Neuronal stem cell (in vitro differentiated cells): Measurements from ENCODE around the gene SEBOX.

ENCODE experiments used
- DNase-seq: peaks from one replicate; pipeline ENCODE4 v3.0.0-alpha.2; 2013; ENCODE audit warnings: low spot score
- H2AFZ ChIP-seq: one replicate; pipeline ENCODE4 v1.6.1; 2013; ENCODE audit warnings: mild to moderate bottlenecking, low read length, inconsistent platforms
- H2AK5ac ChIP-seq: 2 replicates; pipeline ENCODE4 v1.6.1; 2013; ENCODE audit warnings: low read depth, mild to moderate bottlenecking, inconsistent platforms, low read length, moderate library complexity, mixed read lengths
- H2BK120ac ChIP-seq: 2 replicates; pipeline ENCODE4 v1.6.1; 2013; ENCODE audit warnings: low read depth, mild to moderate bottlenecking, inconsistent platforms, low read length, moderate library complexity, mixed read lengths
- H2BK12ac ChIP-seq: one replicate; pipeline ENCODE4 v1.6.1; 2013; ENCODE audit warnings: low read length, inconsistent platforms
- H2BK15ac ChIP-seq: 2 replicates; pipeline ENCODE4 v1.6.1; 2013; ENCODE audit warnings: mild to moderate bottlenecking, low read length, inconsistent platforms, mixed read lengths
- H2BK5ac ChIP-seq: one replicate; pipeline ENCODE4 v1.6.1; 2013; ENCODE audit warnings: inconsistent platforms, mild to moderate bottlenecking, low read length, moderate library complexity
- H3K14ac ChIP-seq: one replicate; pipeline ENCODE4 v1.6.1; 2013; ENCODE audit warnings: low read length, inconsistent platforms
- H3K18ac ChIP-seq: 2 replicates; pipeline ENCODE4 v1.6.1; 2013; ENCODE audit warnings: low read length, inconsistent platforms
- H3K23ac ChIP-seq: 2 replicates; pipeline ENCODE4 v1.6.1; 2013; ENCODE audit warnings: low read depth, mild to moderate bottlenecking, mixed read lengths, low read length, inconsistent platforms; ENCODE audit not compliant: poor library complexity
- H3K27ac ChIP-seq: replicated peaks from 3 replicates; pipeline ENCODE4 v1.5.1; 2013; ENCODE audit warnings: low read length, inconsistent platforms
- H3K27me3 ChIP-seq, 3 experiments: 2 replicates each; pipeline ENCODE4 v1.6.1; 2013; ENCODE audit warnings: low read length in 3 of 3, mild to moderate bottlenecking in 2 of 3, inconsistent platforms in 1 of 3, low read depth in 1 of 3, mixed read lengths in 1 of 3, moderate library complexity in 1 of 3; ENCODE audit not compliant: control insufficient read depth in 3 of 3, insufficient read depth in 3 of 3
- H3K36me3 ChIP-seq, 2 donors: replicated peaks in 1 of 2; 2 replicates each; pipeline ENCODE4 v1.6.1; 2013; ENCODE audit warnings: low read length in 2 of 2; ENCODE audit not compliant: control insufficient read depth in 2 of 2, insufficient read depth in 2 of 2
- H3K4ac ChIP-seq: 2 replicates; pipeline ENCODE4 v1.6.1; 2013; ENCODE audit warnings: inconsistent platforms, mild to moderate bottlenecking, low read length, moderate library complexity
- H3K4me1 ChIP-seq, 2 donors: 1 replicate in 1 of 2; 2 replicates in 1 of 2; pipeline ENCODE4 v1.6.1; 2013; ENCODE audit warnings: low read length in 2 of 2, low read depth in 1 of 2; ENCODE audit not compliant: control insufficient read depth in 2 of 2, insufficient read depth in 1 of 2
- H3K4me2 ChIP-seq: one replicate; pipeline ENCODE4 v1.6.1; 2013; ENCODE audit warnings: mild to moderate bottlenecking, low read length, inconsistent platforms; ENCODE audit not compliant: insufficient read depth, poor library complexity, severe bottlenecking
- H3K4me3 ChIP-seq, 2 donors: 2 replicates each; pipeline ENCODE4 v1.5.1; 2013; ENCODE audit warnings: low read length in 2 of 2, mild to moderate bottlenecking in 2 of 2, inconsistent platforms in 1 of 2, moderate library complexity in 1 of 2
- H3K79me1 ChIP-seq: one replicate; pipeline ENCODE4 v1.6.1; 2013; ENCODE audit warnings: low read depth, mild to moderate bottlenecking, inconsistent platforms, low read length, moderate library complexity
- H3K9ac ChIP-seq: one replicate; pipeline ENCODE4 v1.6.1; 2013; ENCODE audit warnings: mild to moderate bottlenecking, low read depth, low read length, inconsistent platforms; ENCODE audit not compliant: poor library complexity
- H3K9me3 ChIP-seq, 2 donors: replicated peaks in 1 of 2; 2 replicates each; pipeline versions ENCODE3 to v1.6.1; 2013; ENCODE audit warnings: low read length in 2 of 2, mild to moderate bottlenecking in 2 of 2, inconsistent platforms in 1 of 2, low read depth in 1 of 2, mixed read lengths in 1 of 2, moderate library complexity in 1 of 2; ENCODE audit not compliant: control insufficient read depth in 2 of 2, insufficient read depth in 1 of 2
- H4K8ac ChIP-seq: one replicate; pipeline ENCODE4 v1.6.1; 2013; ENCODE audit warnings: low read depth, mild to moderate bottlenecking, inconsistent platforms, low read length, moderate library complexity
- H4K91ac ChIP-seq: one replicate; pipeline ENCODE4 v1.6.1; 2013; ENCODE audit warnings: low read length, low read depth, mild to moderate bottlenecking, inconsistent platforms; ENCODE audit not compliant: poor library complexity
- WGBS, 2 donors: extraction: QIAGEN DNeasy Blood & Tissue Kit; methylation state at CpG; one replicate each; pipeline ENCODE4 v1.1.7; 2013; ENCODE audit warnings: missing lambda C conversion rate in 2 of 2, mixed read lengths in 1 of 2; ENCODE audit not compliant: insufficient read length in 2 of 2, insufficient replicate concordance in 1 of 2; ENCODE audit errors: extremely low coverage in 2 of 2; 5-methylcytosine and 5-hydroxymethylcytosine counted together

The SEBOX gene

GRCh38 chr17:28390563-28390962, 25.6 kb upstream of the SEBOX start:
- Histone ChIP-seq H4K8ac (no peak overlapping the region), H2AK5ac (no peak overlapping the region), H2BK15ac (no peak overlapping the region), H3K9ac (no peak overlapping the region), H3K36me3 (peaks cover 11 to 90% of the 10 kb centered on the region in 2 donors), H2BK120ac (no peak overlapping the region), H2AFZ (no peak overlapping the region), H3K23ac (no peak overlapping the region), H2BK5ac (no peak overlapping the region), H3K4me1 (no peaks in the 10 kb centered on the region), H3K14ac (no peak overlapping the region), H3K27ac (no peak overlapping the region), H4K91ac (no peak overlapping the region), H3K4ac (no peak overlapping the region), H3K9me3 (no peaks in the 10 kb centered on the region), H2BK12ac (no peak overlapping the region), H3K27me3 (no peaks in the 10 kb centered on the region), H3K4me2 (no peak overlapping the region), H3K79me1 (no peaks in the 10 kb centered on the region), H3K4me3 (no peak overlapping the region), H3K18ac (no peak overlapping the region)
- DNase-seq: no peak
- whole genome bisulfite sequencing, 2 donors: no CpG with 5 or more reads among the region's 2 CpGs

GRCh38 chr17:28390141-28390540, 25.1 kb upstream of the SEBOX start:
- Histone ChIP-seq H2BK5ac (no peak overlapping the region), H2BK120ac (no peak overlapping the region), H3K9ac (no peak overlapping the region), H3K4me1 (no peaks in the 10 kb centered on the region), H3K27ac (no peak overlapping the region), H2AK5ac (no peak overlapping the region), H3K23ac (no peak overlapping the region), H3K18ac (no peak overlapping the region), H3K36me3 (peaks cover 11 to 90% of the 10 kb centered on the region in 2 donors), H2BK15ac (no peak overlapping the region), H2AFZ (no peak overlapping the region), H2BK12ac (no peak overlapping the region), H3K4me3 (no peak overlapping the region), H3K4ac (no peak overlapping the region), H4K8ac (no peak overlapping the region), H3K27me3 (peaks cover 0 to 4% (median 2%) of the 10 kb centered on the region in 3 experiments), H3K79me1 (no peaks in the 10 kb centered on the region), H4K91ac (no peak overlapping the region), H3K4me2 (no peak overlapping the region), H3K14ac (no peak overlapping the region), H3K9me3 (no peaks in the 10 kb centered on the region)
- WGBS, 2 donors: no CpG with 5 or more reads among the region's 1 CpG
- no peak for DNase-seq

DNA sequence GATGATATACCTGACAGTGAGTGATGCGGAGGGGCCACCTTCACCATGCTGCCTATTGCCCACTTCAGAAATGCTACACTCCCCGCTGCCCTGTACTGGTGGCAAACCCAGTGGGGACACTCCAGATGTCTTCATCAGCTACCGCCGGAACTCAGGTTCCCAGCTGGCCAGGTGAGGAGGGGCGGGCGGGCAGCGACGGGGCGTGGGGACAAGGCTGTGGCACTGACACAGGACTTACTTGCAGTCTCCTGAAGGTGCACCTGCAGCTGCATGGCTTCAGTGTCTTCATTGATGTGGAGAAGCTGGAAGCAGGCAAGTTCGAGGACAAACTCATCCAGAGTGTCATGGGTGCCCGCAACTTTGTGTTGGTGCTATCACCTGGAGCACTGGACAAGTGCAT, 23.1 kb upstream of the SEBOX start:
- Histone ChIP-seq H2BK15ac (no peak overlapping the region), H4K91ac (no peak overlapping the region), H2BK12ac (no peak overlapping the region), H4K8ac (no peak overlapping the region), H3K27me3 (peaks cover 0 to 24% (median 13%) of the 10 kb centered on the region in 3 experiments), H3K4me1 (peaks cover 0 to 7% of the 10 kb centered on the region in 2 donors), H3K4me3 (no peak overlapping the region), H3K23ac (no peak overlapping the region), H3K14ac (no peak overlapping the region), H3K79me1 (no peaks in the 10 kb centered on the region), H2BK120ac (no peak overlapping the region), H3K4me2 (no peak overlapping the region), H3K27ac (no peak overlapping the region), H3K4ac (no peak overlapping the region), H2BK5ac (no peak overlapping the region), H3K18ac (no peak overlapping the region), H3K36me3 (peaks cover 13 to 90% of the 10 kb centered on the region in 2 donors), H2AFZ (no peak overlapping the region), H2AK5ac (no peak overlapping the region), H3K9me3 (peaks cover 0 to 2% of the 10 kb centered on the region in 2 donors), H3K9ac (no peak overlapping the region)
- WGBS, 2 donors: no CpG with 5 or more reads among the region's 11 CpGs
- no peak for DNase-seq

DNA sequence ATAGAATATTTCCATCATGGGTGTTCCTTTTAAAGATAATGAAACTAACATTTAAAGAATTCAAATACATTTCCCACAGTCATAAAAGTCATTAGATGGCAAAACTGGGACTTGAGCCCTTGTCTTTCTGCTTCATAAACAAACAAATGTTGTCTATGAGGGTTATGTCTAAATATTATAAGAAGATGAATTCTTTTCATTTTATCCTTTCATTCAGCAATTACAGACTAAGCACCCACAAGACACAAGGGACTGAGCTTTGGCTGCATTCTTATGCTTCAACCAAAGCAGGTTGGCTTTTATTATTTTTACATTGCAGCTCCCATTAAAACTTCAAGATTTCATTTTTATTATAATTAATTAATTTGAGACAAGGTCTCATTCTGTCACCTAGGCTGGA, 21.4 kb upstream of the SEBOX start:
- Histone ChIP-seq H2AK5ac (no peak overlapping the region), H3K79me1 (no peaks in the 10 kb centered on the region), H3K4me3 (no peak overlapping the region), H2BK120ac (no peak overlapping the region), H2BK12ac (no peak overlapping the region), H3K18ac (no peak overlapping the region), H2AFZ (no peak overlapping the region), H3K9ac (no peak overlapping the region), H3K4me1 (peaks cover 0 to 7% of the 10 kb centered on the region in 2 donors), H3K9me3 (peaks cover 0 to 2% of the 10 kb centered on the region in 2 donors), H2BK15ac (no peak overlapping the region), H3K27ac (no peak overlapping the region), H3K4ac (no peak overlapping the region), H3K23ac (no peak overlapping the region), H4K91ac (no peak overlapping the region), H3K36me3 (peaks cover 13 to 85% of the 10 kb centered on the region in 2 donors), H3K4me2 (no peak overlapping the region), H3K27me3 (peaks cover 0 to 32% (median 13%) of the 10 kb centered on the region in 3 experiments), H3K14ac (no peak overlapping the region), H4K8ac (no peak overlapping the region), H2BK5ac (no peak overlapping the region)
- no peak for DNase-seq
